Hepatic stellate cell (primary cell): ENCODE measurements around the gene ALKBH6.

ENCODE experiments used
- DNase-seq: peaks from one replicate; pipeline ENCODE4 v3.0.0; 2011; ENCODE audit warnings: low spot score

The ALKBH6 gene

DNA sequence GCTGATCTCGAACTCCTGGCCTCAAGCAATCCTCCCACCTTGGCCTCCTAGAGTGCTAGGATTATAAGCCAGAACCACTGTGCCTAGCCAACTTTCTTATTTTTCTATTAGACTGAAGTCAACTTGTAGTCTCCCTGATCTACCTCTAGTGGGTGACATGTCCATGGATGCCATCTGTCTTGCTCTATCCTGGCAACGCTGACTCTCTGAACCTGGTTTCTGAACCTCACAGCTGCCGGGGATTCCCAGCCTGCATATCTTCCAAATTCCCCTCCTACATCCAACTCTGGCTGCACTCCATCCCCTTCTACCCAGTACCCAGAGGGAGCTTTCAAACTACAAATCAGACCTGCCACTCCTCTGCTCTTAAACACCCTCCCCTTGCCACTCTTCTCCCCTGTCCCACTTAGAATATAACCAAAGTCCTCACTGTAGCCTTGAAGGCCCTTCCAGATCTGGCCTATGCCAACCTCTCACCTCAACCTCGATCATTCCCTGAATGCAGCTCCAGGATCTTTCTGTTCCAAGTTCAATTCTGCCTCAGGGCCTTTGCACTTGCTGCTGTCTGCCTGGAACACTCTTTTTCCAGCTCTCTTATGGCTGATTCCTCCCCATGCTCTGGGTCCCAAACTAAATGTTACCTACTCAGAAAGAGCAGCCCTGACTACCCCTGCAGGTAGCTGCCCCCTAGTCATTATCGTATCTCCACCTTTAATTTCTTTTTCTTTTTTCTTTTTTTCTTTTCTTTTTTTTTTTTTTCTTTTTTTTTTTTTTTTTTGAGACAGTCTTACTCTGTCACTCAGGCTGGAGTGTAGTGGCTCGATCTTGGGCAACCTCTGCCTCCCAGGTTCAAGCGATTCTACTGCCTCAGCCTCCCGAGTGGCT is 16.5 kb upstream of the ALKBH6 start:
- peak; percentile 42 for DNase-seq

DNA sequence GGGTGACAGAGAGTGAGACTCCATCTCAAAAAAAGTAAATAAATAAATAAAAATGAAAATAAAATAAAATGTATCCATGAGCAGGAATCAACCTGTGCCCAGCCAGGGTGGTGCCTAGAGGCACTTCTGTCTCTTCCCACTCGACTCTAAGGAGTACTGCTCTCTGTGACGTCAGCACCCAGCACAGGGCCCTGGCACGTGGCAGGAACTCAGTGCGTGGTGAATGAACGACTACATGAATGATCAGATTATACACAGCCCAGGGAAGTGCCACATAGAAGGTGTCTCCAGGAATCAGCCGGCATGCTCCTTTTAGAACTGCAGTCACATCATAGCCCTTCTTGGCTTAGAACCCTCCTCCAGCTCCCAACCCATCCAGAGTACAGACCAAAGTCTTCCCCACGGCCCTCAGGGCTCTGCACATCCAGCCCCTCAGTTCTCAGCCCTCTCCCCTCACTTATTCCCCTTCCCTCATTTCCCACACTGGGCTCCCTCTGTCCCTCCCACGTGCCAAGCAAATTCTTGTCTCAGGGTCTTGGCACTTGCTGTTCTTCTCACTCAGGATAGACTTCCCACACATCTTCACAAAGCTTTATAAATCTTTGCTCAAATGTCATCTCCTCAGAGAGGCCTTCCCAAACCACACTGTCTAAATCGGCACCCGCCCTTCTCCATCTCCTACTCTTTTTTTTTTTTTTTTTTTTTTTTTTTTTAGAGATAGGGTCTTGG is 14.5 kb upstream of the ALKBH6 start:
- no peak for DNase-seq

DNA sequence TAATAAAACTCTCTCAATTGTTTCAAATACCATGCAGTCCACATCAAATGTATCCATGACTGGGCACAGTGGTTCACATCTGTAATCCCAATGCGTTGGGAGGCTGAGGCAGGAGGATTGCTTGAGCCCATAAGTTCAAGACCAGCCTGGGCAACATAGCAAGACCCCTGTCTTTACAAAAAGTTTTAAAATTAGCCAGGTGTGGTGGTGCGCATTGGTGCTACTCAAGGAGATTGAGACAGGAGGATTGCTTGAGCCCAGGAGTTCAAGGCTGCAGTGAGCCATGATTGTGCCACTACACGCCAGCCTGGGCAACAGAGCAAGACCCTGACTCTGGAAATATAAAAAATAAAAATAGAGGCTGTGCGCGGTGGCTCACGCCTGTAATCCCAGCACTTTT is 13.7 kb upstream of the ALKBH6 start:
- no peak for DNase-seq

DNA sequence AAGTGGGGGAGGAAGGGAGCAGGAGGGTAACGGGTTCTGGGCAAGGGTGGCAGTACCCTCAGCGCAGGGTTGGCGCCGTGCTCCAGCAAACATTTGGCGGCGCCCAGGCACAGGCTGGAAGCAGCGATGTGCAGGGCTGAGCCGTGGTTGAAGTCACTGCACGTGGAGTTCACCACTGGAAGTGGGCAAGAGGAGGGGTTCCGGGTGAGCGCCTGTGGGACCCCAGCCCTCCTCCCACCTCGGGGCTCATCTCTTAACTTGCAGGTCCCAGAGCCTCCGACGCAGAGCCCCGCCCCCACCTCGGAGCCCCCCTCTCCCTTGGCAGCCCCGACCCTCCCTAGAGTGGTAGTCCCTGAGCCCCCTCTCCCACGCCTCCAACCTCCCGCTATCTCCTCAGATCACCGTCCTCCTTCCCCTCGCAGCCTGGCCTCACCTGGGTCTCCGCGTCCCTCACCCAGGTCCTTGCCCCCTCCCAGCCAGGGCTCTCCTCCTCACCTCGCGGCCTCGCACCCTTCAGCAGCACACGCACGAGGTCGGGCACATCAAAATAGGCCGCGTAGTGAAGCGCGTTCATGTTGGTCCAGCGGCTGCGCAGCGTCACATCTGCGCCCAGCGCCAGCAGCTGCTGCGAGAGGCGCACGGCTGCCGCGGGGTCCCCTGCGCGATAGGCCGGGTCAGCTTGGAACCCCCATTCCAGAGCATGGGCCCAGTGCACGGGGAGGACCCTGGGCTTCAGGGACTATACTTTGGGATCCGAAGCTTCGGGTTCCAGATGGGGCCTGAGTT is 12.3 kb upstream of the ALKBH6 start:
- DNase-seq, result no peak

DNA sequence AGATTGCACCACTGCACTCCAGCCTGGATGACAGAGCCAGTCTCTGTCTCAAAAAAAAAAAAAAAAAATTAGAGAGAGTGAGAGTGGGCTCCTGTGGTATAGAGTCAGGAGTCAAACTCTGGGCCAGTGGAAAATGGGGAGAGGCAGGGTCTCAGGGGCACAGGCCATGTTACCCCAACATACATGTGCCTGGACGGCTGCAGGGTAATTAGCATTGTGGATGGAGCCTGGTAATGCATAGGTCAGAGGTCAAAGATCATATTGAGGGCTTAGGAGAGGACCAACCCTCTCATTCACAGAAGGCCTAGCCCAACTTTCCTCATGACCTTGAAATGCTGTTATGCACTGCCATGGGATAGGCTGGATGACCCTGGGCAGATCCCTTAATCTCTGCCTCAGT is 11.5 kb upstream of the ALKBH6 start:
- DNase-seq, result no peak

DNA sequence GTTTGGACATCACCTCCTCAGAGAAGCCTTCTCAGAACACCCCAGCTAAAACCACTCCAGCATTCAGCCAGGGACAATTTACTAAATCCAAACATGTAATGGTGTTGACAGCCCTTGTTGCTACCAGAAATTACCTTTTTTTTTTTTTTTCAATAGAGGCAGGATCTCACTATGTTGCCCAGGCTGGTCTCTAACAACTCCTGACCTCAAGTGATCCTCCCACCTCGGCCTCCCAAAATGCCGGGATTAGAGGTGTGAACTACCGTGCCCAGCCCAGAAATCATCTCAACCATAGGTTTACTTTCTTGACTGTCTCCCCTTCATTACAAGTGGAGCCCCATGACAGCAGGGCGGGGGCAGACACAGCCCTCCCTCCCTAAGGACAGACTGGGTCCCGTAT is 9.4 kb upstream of the ALKBH6 start:
- no peak for DNase-seq

DNA sequence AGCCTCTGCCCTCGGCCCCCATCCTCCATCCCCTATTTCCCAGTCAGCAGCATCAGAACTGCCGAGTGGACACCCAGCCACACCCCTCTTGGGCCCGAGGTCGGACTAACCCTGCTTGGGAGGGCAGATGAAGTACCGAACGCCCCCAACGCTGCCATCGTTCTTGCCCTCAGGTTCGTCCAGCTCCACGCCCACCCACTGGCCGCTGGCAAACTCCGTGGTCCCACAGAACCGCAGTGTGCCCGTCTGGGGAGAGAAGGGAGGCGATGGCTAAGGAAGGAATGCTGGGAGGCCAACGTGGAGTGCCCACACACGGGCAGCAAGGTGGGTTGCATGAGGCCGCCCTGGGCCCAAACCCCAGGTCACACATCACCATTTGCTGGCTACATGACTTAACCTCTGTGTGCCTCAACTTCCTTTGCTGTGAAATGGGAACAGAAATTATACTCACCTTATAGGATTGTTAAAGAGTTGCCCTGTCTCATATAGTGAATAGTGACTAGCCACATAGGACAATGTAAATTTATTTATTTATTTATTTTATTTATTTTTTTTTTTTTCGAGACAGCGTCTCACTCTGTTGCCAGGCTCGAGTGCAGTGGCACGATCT is 5.2 kb upstream of the ALKBH6 start:
- DNase-seq, result no peak

DNA sequence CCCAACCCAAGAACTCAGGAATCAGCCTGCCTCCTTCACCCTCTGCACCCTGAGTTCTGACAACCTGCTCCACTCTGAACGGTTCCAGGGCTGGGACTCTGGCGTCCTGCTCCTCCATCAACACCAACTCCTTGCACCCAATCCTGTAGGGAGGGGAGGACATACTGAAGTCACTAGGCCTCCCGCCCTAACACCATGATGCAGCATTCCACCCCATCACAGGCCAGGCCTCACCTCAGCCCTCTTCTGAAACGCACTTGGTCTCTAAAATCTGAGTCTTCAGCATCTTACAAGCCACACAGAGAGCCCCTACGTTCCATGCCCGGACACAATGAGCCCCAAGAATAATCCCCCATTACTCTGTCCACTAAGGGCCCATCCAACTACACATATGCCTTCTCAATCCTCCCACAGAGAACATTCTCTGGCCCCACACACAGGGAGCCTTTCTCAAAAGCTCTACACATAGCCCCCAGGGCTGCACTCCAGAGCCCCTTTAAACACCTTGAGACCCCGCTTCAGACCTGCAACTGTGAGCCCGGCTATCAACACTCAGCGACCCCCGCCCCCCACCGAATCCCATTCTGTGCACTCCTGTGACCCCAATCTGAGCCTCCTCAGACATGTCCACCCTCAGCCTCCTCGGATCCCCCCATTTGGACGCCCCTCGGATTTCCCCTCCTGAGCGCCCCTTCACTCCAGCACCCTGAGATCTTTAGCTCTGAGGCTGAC is 567 bp downstream of the ALKBH6 start:
- DNase-seq, result no peak

DNA sequence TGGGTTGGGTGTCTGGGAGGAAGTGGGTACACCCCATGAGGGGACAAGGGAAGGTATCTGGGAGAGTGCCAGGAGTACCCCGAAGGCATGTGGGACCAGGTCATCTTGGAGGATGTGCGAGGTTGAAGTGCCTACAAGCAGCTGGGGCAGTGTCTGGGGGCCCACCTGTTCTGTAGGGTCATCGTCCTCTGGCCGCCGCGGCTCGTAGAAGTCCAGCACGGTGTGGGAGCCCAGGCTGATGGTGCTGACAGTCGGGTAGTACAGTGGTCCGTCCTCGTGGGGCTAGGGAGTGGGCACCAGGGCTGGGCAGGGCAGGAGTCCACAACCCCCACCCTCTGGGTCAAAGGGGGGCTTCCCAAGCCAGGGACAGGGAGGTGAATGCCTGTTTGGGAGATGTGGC is 3.6 kb downstream of the ALKBH6 start:
- no peak for DNase-seq

DNA sequence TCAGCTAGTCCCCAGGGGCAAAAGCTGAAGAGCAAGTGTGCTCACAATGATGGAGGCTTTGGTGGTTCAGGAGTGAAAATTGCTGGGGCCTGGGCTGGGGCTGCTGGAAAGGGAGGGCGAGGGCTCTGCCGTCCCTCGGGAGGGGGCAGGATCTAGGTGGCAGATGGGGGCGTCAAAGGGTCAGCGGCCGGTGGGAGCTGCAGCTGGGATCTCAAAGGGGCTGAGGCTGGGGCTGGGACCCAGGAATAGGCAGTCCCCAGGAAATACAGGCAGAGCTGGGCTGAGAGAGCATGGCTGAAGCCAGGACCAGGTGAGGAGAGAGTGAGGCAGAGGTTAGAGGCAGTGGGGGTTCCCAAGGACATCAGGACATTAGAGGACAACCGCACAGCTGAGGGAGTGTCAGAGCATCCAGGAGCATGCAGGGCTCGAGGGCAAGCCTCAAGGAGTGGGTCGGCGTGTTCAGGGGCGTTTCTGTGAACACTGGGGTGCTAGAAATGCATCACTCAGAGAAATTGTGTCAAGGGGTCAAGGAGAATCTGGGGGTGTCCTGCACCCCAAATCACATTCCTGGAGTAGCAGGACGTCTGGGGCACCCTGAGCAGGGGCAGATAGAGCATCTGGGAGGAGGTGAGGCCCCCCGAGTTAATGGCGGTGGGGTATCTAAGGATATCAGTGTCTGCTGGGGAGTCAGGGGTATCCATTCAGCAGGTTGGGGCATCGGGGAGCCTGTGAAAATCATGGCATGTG is 4.2 kb downstream of the ALKBH6 start:
- DNase-seq, result no peak

DNA sequence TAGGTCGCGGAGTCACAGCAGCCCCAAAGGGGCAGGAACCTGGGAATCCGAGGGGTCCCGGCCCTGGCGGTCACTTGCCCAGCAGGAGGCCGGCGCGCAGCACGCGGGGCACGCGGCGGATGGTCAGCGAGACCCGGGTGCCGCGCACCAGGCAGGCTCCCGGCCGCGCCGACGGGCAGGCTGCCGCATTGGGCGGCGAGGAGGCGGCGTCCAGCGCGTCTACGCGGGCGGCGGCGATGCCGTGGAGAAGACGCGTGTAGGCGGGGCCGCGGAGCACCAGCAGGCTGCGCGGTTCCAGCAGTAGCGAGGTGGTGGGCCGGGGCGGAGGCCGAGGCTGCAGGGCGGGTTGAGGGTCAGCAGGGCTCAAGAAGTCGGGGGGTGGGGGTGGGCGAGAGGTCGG is 4.8 kb downstream of the ALKBH6 start:
- peak; percentile 80 for DNase-seq

DNA sequence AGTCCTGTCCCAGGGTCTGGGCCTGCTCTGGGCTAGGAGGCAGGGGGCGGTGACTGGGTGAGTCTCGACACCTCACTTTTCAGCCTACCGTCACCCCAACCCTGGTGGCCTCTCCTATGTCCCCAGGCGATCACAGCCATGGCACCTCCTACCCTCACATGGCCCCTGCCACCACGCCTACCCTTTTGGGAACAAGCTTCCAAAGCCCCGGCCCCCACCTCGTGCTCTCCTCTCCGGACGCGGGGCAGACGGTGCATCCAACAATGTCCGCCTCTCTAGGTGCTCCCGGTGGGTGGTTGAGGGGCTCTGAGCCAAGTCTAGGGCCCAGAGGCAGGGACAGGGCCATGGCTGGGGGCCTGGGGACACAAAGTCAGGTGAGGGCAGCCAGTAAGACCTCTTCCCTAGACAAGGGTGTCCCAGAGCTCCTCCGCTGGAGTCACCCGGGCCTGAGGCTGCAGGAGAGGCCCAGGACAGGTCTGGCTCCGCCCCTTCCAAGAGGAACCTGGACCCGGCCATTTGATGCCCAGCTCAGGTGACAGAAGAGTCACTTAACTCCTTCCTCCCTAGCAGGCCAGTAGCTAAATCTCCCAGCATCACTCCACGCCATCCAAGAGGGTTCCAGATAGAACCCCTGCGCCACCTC is 5.6 kb downstream of the ALKBH6 start, which contains the start of gene SYNE4:
SYNE4 (minus strand) TSS at position 478 of the 643 bp plus-strand sequence; CDS start at position 346, 132 bp downstream.
- no peak for DNase-seq

DNA sequence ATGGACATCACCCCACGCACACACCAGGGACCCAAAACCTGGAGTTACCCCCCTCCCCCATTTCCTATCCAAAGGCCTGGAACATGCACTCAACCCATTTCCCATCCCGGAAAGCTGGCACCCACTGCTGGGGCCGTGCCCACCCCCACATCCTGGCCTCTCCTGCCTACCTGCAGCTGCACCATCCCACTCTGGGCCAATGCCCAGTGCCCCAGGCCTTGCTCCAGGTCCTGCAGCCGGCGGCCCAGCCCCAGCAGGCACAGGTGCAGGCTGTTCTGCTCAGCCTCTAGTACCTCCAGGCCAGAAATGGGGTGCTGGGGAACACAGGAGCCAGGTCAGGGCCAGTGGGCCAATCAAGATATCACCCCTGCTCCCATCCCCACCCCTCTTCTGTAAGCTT is 7.1 kb downstream of the ALKBH6 start:
- no peak for DNase-seq

DNA sequence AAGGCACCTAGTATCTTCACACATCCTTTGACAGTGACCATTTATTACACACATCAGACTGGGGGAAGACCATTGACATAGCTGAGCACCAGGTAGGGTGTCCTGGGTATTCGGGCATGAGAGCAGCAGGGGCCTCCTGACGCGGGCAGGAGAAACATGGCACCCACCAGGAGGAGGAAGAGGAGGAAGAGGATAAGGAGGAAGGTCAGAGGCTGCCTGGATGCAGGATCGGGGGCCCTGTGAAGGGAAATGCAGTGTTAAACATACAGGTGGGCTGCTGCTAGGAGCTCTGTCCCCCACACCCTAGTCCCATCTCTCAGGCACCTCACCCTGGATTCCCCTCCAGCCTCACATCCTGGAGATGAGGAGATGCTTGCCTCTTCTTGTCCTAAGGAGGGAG is 10.7 kb downstream of the ALKBH6 start:
- DNase-seq, result no peak

DNA sequence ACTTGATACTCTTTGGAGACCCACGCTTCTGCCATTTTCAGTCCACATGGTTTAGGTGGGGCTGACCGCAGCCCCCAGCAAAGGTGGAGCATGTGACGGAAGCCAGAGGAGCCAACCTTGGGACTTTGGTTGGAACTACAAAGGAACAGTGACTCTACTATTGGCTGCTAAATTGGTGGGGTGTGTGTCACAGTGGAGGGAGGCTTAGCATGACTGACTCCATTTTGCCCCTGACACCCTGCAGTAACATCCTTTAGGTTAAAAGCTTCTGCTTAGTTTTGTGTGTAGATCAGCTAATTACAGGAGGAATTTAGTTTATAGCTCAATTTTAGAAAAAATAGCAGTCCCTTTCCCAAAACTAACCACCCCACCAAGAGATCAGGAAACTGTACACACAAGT is 12.4 kb downstream of the ALKBH6 start:
- no peak for DNase-seq

DNA sequence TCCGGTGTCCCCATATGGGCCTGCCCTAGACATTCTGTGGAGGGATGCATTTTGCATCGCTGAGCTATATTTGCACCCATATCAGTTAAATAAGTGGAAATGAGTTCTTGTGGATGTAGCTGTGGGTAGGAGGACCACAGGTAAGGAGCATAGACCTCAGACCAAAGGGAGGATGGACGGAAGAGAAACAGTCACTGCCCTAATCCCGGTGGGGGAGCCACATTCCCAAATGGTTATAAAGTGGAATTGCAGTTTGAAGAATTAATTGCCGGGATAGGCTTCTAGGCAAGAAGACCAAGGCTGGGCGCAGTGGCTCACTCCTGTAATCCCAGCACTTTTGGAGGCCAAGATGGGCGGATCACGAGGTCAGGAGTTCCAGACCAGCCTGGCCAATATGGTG is 17.2 kb downstream of the ALKBH6 start:
- DNase-seq, result no peak

DNA sequence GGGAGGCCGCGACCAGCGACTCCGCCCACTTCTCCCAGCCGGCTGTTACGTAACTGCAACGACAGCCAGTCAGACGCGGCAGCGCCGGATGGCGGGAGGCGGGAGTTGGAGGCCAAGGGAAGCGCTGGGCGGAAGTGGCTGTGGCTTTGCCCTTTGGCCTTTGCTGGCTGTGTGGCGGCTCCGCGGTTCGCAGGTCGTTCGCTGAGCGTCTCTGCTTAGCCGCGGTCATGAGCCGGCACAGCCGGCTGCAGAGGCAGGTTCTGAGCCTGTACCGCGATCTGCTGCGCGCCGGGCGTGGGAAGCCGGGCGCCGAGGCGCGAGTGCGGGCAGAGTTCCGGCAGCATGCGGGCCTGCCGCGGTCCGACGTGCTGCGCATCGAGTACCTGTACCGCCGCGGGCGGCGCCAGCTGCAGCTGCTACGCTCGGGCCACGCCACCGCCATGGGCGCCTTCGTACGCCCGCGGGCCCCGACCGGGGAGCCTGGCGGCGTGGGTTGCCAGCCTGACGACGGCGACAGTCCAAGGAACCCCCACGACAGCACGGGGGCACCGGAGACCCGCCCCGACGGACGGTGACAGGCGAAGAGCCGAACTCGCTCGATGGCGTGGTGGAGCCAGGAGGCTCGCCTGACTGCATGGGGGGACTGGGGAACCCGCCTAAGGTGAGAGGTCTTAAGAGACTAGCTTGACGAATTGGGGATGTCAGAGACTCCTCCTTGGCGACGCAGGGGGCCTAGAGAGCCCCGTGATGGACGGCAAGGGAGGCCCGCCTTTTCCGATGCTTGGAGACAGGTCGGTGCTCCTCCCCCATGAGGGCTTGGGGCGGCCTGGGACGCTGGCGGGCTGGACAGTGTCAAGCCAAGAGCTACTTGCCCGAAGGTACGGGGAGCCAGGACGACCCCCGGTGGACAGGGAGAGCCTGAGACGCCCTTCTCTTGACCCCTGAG is 18.7 kb downstream of the ALKBH6 start, which contains the start of gene SDHAF1:
SDHAF1 (plus strand) TSS at position 141 of the 946 bp plus-strand sequence; CDS start at position 228, 87 bp downstream.
- peak; percentile 98 for DNase-seq

DNA sequence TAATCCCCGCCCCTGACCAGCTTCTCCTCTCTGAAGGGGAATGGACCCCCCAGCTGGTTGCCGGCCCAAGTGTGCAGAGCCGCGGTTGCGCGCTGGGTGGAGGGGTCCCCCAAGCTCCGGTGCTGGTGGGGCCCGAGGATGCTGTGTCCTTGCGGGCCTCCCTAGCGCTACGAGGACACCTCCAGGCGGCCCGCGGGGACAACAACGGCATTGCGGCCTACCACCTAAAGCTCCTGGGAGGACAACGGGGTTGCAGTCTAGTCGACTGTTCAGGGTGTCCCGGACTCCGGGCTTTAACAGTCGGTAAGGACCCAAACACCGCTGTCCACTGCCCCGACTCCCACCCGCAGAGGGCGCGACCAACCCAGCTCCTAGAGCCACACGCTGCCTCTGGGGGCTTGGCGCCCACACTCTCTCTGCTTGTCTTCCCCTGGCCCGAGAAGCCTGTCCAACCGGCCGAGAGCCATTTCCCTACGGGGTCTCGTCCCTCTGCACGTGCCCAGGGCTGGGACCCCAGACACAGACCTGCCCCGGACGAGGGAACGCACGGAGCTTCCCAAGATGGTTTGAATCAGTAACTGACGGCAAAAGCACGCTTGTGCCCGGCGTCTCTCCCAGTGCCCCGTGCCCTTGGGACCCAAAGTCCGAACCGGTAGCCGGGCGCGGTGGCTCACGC is 20.0 kb downstream of the ALKBH6 start:
- DNase-seq, result no peak
